BE2C (cell line): ENCODE data around the gene LRRC75A.

Source experiments
- DNase-seq: peaks from one replicate; pipeline ENCODE4 v3.0.0-alpha.2; 2020
- H3K27me3 ChIP-seq: fragments of 250-450 bp; sonication (Bioruptor Pico); 2 replicates; pipeline ENCODE4 v1.5.1; 2020; ENCODE audit warnings: mild to moderate bottlenecking
- H3K36me3 ChIP-seq: fragments of 250-450 bp; sonication (Bioruptor Pico); 2 replicates; pipeline ENCODE4 v1.5.1; 2020; ENCODE audit warnings: mild to moderate bottlenecking
- H3K4me1 ChIP-seq: fragments of 250-450 bp; sonication (Bioruptor Pico); 2 replicates; pipeline ENCODE4 v1.5.1; 2020
- H3K4me3 ChIP-seq: 2 replicates; pipeline ENCODE4 v1.5.1; 2011; ENCODE audit warnings: low read depth, low read length
- H3K9me3 ChIP-seq: fragments of 250-450 bp; sonication (Bioruptor Pico); 2 replicates; pipeline ENCODE4 v1.5.1; 2020
- TF ChIP-seq, protein P1 (sequence below): IDR thresholded peaks from 2 replicates; pipeline ENCODE4 v1.5.1; 2012; ENCODE audit warnings: mild to moderate bottlenecking, low read depth, low read length

The LRRC75A gene

DNA sequence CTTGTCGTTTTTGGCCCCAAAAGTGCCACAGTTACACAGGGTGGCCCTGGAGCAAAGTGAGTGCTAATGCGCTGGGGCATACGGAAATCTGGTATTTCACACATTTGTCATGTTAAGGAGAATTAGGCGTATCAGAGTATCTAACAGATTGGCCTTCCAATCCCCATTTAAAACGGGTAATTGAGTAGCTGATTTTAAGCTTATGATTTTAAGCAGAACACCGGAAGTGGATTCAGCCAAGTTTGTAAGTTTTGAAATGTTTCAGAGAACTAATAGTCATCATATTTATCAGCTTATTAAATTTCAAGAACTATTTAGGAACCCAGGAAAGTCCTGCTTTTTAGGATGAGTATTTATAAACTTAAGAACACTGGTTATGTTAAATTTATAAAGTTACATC is 19.5 kb downstream of the LRRC75A start:
- Histone ChIP-seq H3K4me1 (no peaks in the 10 kb centered on the region), H3K36me3 (no peaks in the 10 kb centered on the region), H3K4me3 (no peak overlapping the region), H3K27me3 (no peaks in the 10 kb centered on the region), H3K9me3 (no peaks in the 10 kb centered on the region)
- TF ChIP-seq, protein P1, sequence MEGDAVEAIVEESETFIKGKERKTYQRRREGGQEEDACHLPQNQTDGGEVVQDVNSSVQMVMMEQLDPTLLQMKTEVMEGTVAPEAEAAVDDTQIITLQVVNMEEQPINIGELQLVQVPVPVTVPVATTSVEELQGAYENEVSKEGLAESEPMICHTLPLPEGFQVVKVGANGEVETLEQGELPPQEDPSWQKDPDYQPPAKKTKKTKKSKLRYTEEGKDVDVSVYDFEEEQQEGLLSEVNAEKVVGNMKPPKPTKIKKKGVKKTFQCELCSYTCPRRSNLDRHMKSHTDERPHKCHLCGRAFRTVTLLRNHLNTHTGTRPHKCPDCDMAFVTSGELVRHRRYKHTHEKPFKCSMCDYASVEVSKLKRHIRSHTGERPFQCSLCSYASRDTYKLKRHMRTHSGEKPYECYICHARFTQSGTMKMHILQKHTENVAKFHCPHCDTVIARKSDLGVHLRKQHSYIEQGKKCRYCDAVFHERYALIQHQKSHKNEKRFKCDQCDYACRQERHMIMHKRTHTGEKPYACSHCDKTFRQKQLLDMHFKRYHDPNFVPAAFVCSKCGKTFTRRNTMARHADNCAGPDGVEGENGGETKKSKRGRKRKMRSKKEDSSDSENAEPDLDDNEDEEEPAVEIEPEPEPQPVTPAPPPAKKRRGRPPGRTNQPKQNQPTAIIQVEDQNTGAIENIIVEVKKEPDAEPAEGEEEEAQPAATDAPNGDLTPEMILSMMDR, result no peak
- DNase-seq, result no peak

DNA sequence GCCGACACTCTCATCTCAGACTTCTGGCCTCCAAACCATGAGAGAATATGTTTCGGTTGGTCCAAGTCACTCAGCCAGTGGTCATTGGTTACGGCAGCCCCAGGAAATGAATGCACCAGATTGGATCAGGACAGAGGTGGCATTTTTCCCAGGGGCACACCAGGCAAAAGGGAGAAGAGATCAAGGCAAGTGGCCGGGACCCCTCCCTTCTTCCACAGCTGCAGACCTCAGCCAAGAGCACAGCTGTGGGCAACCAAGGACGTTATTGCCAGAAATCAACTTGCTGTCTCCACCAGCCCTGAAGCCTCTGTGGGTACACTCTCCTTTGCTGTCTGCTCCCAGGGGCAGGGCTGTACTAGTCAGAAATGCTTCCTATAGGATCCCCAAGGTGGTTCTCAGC is 20.7 kb downstream of the LRRC75A start:
- Histone ChIP-seq H3K4me3 (no peak overlapping the region), H3K36me3 (no peaks in the 10 kb centered on the region), H3K27me3 (no peaks in the 10 kb centered on the region), H3K4me1 (no peaks in the 10 kb centered on the region), H3K9me3 (no peaks in the 10 kb centered on the region)
- DNase-seq, result no peak
- TF ChIP-seq, protein P1, result no peak

DNA sequence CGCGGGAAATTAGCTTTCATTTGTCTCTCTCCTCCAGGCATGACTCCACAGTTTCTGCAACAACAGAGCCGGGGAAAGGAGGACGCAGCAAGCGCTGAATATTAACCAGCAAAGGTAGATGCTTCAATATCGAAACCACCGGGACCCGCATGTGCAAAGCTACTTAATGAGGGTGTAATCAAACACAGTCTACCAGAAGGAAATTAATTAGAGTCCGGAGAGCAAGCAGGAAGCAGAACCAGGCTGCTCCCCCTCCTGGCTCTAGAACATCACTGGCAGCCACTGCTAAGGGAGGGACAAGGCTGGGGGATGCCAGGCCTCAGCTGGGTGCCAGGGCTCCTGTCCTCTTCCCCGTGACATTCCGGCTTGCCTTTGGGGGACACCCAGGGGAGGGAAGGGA is 21.7 kb downstream of the LRRC75A start:
- no peaks in the 10 kb centered on the region for H3K27me3 ChIP-seq
- H3K9me3 ChIP-seq, result no peaks in the 10 kb centered on the region
- TF ChIP-seq, protein P1, result no peak
- no peaks in the 10 kb centered on the region for H3K36me3 ChIP-seq
- H3K4me1 ChIP-seq, result no peaks in the 10 kb centered on the region
- H3K4me3 ChIP-seq, result no peak overlapping the region
- no peak for DNase-seq

DNA sequence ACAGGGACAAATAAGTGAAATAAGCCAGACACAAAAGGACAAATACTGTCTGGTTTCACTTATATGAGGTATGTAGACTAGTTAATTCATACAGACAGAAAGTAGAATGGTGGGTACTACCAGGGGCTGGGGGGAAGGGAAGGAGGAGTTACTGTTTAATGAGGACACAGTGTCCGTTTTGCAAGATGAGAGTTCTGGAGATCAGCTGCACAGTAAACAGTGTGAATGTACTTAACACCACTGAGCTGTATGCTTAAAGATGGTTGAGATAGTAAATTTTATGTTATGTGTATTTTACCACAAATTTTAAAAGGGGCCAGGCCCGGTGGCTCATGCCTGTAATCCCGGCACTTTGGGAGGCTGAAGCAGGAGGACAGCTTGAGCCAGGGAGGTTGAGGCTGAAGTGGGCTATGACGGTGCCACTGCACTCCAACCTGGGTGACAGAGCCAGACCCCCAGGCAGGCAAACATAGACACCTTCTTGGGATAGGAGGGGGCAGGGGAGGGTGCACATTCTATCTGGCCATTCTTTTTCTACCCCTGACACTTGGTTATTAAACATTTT is 23.5 kb downstream of the LRRC75A start:
- Histone ChIP-seq H3K9me3 (no peaks in the 10 kb centered on the region), H3K4me3 (no peak overlapping the region), H3K4me1 (0 out of 2 replicates have a peak, but pooled peaks cover 2% of the 10 kb centered on the region), H3K27me3 (no peaks in the 10 kb centered on the region), H3K36me3 (no peaks in the 10 kb centered on the region)
- DNase-seq, result no peak
- TF ChIP-seq, protein P1, result no peak

DNA sequence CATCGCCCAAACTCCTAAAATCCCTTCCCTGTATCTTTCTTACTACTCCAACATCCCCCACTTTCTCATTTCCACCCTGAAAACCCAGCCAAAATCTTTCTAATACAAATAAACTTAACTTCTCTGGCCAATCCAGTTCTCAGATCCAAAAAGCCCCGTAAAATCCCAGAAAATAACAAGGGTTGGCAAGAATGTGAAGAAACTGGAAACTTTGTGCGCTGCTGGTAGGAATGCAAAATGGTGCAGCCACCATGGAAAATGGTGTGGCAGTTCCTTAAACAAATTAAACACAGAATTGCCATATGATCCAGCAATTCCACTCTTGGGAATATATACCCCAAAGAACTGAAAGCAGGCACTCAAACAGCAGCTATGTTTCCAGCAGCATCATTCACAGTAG is 24.1 kb downstream of the LRRC75A start:
- no peak for DNase-seq

DNA sequence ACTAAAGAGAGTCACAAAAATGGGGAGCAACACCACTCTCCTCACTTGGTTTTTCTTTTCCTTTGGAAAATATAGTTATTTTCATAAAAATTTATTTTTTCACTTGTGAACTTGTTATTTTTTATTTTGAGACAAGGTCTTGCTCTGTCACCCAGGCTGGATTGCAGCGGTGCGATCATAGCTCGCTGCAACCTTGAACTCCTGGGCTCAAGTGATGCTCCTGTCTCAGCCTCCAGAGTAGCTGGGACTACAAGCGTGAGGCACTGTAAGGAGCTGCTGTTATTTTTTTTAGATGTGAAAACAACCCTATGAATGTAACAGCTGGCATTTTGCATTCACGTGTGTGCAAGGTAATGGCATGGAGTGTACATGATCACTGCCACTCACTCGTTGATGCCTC is 24.9 kb downstream of the LRRC75A start:
- TF ChIP-seq, protein P1, result no peak
- Histone ChIP-seq H3K4me3 (no peak overlapping the region), H3K27me3 (no peaks in the 10 kb centered on the region), H3K36me3 (no peaks in the 10 kb centered on the region), H3K9me3 (no peaks in the 10 kb centered on the region), H3K4me1 (peaks cover 5% of the 10 kb centered on the region; the same call in 1 of the 2 replicates)
- no peak for DNase-seq

More for the DNA sequence above, 24.1 kb downstream of the LRRC75A start:
- peaks cover 5% of the 10 kb centered on the region; the same call in 1 of the 2 replicates for H3K4me1 ChIP-seq
- no peaks in the 10 kb centered on the region for H3K36me3 ChIP-seq
- H3K27me3 ChIP-seq, result no peaks in the 10 kb centered on the region
- H3K4me3 ChIP-seq, result no peak overlapping the region
- TF ChIP-seq, protein P1, result no peak
- no peaks in the 10 kb centered on the region for H3K9me3 ChIP-seq
